Gastrocnemius medialis (tissue), 4 donors: ENCODE measurements around the gene MRPL32. TPM values are rescaled to one million over a fixed set of nuclear protein-coding genes. Genes with fewer than 3 reads are reported as not detected.

ENCODE experiments used
- ATAC-seq, 2 donors: fragments of 150-250 bp; one replicate each; pipeline ENCODE4 v1.9.1; 2016
- DNase-seq, 2 donors: peaks; one replicate each; pipeline ENCODE4 v3.0.0-alpha.2; 2019
- H3K27ac ChIP-seq, 4 donors: fragments of 200-600 bp; sonication (generic); 1 replicate in 1 of 4; 2 replicates in 3 of 4; pipeline ENCODE4 v1.5.1; 2016 to 2018; ENCODE audit warnings: mild to moderate bottlenecking in 2 of 4, moderate library complexity in 1 of 4
- H3K27me3 ChIP-seq, 3 donors: fragments of 200-600 bp; sonication (generic) in 2 of 3; 1 replicate in 1 of 3; 2 replicates in 2 of 3; pipeline versions ENCODE4 v1.5.1 to v1.6.0; 2016 to 2019; ENCODE audit warnings: mild to moderate bottlenecking in 1 of 3, moderate library complexity in 1 of 3
- H3K36me3 ChIP-seq, 2 donors: fragments of 200-600 bp; sonication (generic) in 1 of 2; one replicate each; pipeline ENCODE4 v1.5.1; 2017 to 2018
- H3K4me1 ChIP-seq, 2 donors: fragments of 200-600 bp; sonication (generic) in 1 of 2; one replicate each; pipeline ENCODE4 v1.5.1; 2016 to 2017; ENCODE audit warnings: mild to moderate bottlenecking in 2 of 2
- H3K4me3 ChIP-seq, 4 donors: fragments of 200-600 bp; sonication (generic) in 3 of 4; 1 replicate in 1 of 4; 2 replicates in 3 of 4; pipeline ENCODE4 v1.5.1; 2016 to 2019; ENCODE audit warnings: mild to moderate bottlenecking in 2 of 4
- H3K9me3 ChIP-seq, 3 donors: fragments of 200-600 bp; sonication (generic) in 2 of 3; 1 replicate in 1 of 3; 2 replicates in 2 of 3; pipeline ENCODE4 v1.5.1; 2016 to 2019
- POLR2A ChIP-seq, 2 donors: fragments of 450-650 bp; IDR thresholded peaks; one replicate each; pipeline ENCODE4 v1.6.1; 2017; ENCODE audit warnings: antibody characterized with exemption in 2 of 2, mild to moderate bottlenecking in 2 of 2, moderate library complexity in 2 of 2
- in situ Hi-C, 4 donors: fragments of 200-750 bp; cut with MboI; loops; one replicate each; pipeline versions ENCODE4 v1.15.0 to v1.8.0; 2017; ENCODE audit warnings: low sequenced_read_pairs in 4 of 4
- intact Hi-C: fragments of 100-400 bp; cut with DNase I; formaldehyde crosslinking; loops from one replicate; pipeline ENCODE4 v1.15.1; 2023; ENCODE audit warnings: low total_unique reads
- total RNA-seq, 4 donors: library from RNA; depleted of rRNA; stranded (reverse); fragments of >200 nt; gene quantifications; one replicate each; pipeline versions ENCODE4 v1.1.0 to v1.2.3, GENCODE V29; 2016
- TF ChIP-seq, protein P1 (sequence below), 5 experiments: fragments of 450-650 bp in 3 of 5; fragments of 200-600 bp in 2 of 5; sonication (generic) in 2 of 5; IDR thresholded peaks in 4 of 5; conservative IDR thresholded peaks in 1 of 5; 1 replicate in 4 of 5; 2 replicates in 1 of 5; pipeline ENCODE4 v1.5.1; 2016 to 2019; ENCODE audit warnings: antibody characterized with exemption in 5 of 5, mild to moderate bottlenecking in 3 of 5, moderate library complexity in 3 of 5

Gene MRPL32
- total RNA-seq, 4 donors from 2014 or later: 42.6 to 59.2 (median 56.8) TPM

DNA sequence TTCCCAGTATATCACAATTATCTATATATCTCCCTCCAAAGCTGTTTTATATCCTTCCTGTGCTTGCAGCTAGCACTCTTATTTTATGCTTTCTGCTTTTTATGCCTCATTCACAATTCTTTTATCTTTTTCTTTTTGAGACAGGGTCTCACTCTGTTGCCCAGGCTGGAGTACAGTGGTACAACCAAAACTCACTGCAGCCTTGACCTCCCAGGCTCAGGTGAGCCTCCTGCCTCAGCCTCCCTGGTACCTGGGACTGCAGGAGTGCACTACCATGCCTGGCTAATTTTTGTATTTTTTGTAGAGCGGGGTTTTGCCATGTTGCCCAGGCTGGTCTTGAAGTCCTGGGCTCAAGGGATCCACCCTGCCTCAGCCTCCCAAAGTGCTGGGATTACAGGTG lies 26.0 kb upstream of the MRPL32 start:
- TF ChIP-seq POLR2A (IDR thresholded peaks at IDR 0.05): no peak
- TF ChIP-seq, protein P1, sequence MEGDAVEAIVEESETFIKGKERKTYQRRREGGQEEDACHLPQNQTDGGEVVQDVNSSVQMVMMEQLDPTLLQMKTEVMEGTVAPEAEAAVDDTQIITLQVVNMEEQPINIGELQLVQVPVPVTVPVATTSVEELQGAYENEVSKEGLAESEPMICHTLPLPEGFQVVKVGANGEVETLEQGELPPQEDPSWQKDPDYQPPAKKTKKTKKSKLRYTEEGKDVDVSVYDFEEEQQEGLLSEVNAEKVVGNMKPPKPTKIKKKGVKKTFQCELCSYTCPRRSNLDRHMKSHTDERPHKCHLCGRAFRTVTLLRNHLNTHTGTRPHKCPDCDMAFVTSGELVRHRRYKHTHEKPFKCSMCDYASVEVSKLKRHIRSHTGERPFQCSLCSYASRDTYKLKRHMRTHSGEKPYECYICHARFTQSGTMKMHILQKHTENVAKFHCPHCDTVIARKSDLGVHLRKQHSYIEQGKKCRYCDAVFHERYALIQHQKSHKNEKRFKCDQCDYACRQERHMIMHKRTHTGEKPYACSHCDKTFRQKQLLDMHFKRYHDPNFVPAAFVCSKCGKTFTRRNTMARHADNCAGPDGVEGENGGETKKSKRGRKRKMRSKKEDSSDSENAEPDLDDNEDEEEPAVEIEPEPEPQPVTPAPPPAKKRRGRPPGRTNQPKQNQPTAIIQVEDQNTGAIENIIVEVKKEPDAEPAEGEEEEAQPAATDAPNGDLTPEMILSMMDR (IDR thresholded peaks at IDR 0.05 in 4 of 5, conservative IDR thresholded peaks at IDR 0.05 in 1 of 5): no peak

DNA sequence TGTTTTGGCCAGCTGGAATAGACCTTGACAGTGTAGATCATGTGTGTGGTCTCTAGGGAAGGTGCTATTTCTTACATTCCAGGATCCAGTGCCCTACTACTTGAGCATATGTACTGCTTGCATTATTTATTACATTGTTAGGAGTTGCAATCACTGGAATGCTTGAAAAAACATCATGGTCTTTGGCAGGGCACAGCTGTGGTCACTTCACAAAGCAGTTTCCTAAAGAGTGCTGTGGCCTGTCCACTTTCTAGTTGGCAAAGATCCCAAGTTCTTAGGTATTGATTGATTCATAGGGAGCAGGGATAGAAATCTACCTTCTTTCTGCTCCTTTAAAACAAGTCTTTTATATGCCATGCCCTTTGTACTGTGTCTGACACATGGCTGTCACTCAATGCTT lies 24.9 kb upstream of the MRPL32 start:
- peaks cover 8 to 12% of the 10 kb centered on the region in 2 donors for H3K4me1 ChIP-seq
- no peaks in the 10 kb centered on the region for H3K9me3 ChIP-seq
- TF ChIP-seq, protein P1 (IDR thresholded peaks at IDR 0.05 in 4 of 5, conservative IDR thresholded peaks at IDR 0.05 in 1 of 5): no peak
- intact Hi-C loops (no loop called here), in situ Hi-C loops (no loop called here)
- DNase-seq (no peak), ATAC-seq (no peak)
- no peak overlapping the region for H3K4me3 ChIP-seq
- H3K27ac ChIP-seq: no peak overlapping the region
- H3K27me3 ChIP-seq: no peaks in the 10 kb centered on the region
- H3K36me3 ChIP-seq: no peaks in the 10 kb centered on the region

More for the DNA sequence above, 26.0 kb upstream of the MRPL32 start:
- H3K36me3 ChIP-seq: no peaks in the 10 kb centered on the region
- no peak overlapping the region for H3K4me3 ChIP-seq
- H3K27ac ChIP-seq: no peak overlapping the region
- no peaks in the 10 kb centered on the region for H3K27me3 ChIP-seq
- intact Hi-C loops (no loop called here), in situ Hi-C loops (no loop called here)
- no peak for DNase-seq
- peaks cover 5 to 9% of the 10 kb centered on the region in 2 donors for H3K4me1 ChIP-seq
- no peak for ATAC-seq
- H3K9me3 ChIP-seq: no peaks in the 10 kb centered on the region

DNA sequence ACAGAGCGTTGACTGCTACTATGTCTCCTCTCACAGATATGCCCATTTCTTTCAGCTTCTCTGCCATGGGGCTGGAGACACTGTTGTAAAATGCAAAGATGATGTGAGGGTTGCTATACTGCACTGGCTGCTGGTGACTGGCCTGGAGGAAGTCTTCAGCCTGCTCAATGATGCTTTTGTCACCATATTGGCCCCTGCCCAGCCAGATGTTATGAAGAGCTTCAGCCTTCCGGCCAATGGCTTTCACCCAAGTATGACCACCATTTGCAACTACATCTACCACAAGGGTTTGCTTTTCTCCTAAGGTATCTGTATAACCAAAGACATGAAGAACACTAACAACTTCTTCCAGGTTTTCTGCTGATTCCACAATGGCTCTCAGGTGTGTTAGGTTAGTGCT lies 21.9 kb upstream of the MRPL32 start:
- Histone ChIP-seq H3K36me3 (peaks cover 0 to 4% of the 10 kb centered on the region in 2 donors), H3K4me3 (peak overlapping the region in 1 of 4 donors; percentile 73), H3K27ac (no peak overlapping the region), H3K9me3 (no peaks in the 10 kb centered on the region), H3K4me1 (peaks cover 10 to 16% of the 10 kb centered on the region in 2 donors), H3K27me3 (no peaks in the 10 kb centered on the region)
- no peak for TF ChIP-seq POLR2A (IDR thresholded peaks at IDR 0.05)
- TF ChIP-seq, protein P1 (IDR thresholded peaks at IDR 0.05 in 4 of 5, conservative IDR thresholded peaks at IDR 0.05 in 1 of 5): no peak
- DNase-seq: no peak
- in situ Hi-C loops (no loop called here), intact Hi-C loops (no loop called here)
- ATAC-seq: no peak

DNA sequence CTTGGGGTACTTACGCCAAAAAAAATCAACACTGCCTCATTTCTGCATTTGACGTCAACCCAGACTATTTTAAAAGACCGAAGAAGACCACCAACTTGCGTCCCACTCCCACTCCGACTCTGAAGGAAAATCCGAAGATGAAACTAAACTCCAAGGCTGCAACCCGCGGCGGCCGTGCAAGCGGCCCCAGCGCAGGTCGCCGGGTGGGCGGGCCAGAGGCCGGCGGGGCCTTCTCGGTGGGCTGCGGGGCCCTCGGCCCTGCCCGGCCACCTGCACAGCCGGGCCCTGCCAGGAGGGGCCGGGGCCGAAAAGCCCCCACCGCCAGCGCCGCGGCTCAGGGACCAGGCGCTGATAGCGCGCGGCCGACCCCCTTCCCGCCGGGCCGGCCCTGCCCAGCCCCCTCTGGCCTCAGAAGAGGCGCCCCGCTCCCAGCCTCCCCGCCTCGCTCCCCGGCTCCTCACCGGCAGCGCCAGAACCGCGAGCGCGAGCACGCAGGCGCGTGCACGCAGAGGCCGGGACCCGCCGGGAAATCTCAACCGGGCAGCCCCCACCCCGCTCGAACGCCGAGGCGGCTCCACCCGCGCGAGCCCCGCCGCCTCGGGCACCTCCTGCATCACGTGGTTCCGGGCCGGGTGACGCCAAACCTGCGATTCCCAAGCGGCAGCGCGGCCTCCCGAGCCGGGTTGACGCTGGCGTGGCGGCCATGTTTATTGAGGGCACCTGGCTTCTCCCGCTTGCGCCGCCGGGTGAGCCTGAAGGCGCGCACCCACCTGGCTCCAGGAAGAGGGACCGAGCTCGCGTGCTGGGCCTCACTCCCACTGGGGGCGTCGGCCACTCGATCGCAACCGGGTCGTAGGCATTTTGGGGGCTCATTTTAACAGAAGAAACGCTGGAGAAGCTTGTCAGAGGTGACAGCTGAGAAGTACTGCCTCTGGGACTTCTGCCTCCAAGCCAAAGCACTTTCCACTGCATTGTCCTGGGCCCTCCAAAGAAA lies 20.4 kb upstream of the MRPL32 start, which contains the start of gene C7orf25:
TSS of gene C7orf25 (minus strand) at position 617 of the 994 bp plus-strand sequence. CDS start 1,170 bp downstream, outside the sequence.
- ATAC-seq (peak; percentile 96 to 97), DNase-seq (peak; percentile 93 to 94)
- no peaks in the 10 kb centered on the region for H3K27me3 ChIP-seq
- in situ Hi-C loops (no loop called here), intact Hi-C loops (loop anchor here (1.0 kb wide), 1 partner anchor 21 kb away; the partner anchor contains the start of genes MRPL32 and PSMA2)
- TF ChIP-seq POLR2A (IDR thresholded peaks at IDR 0.05): peak; percentile 38 to 47
- TF ChIP-seq, protein P1 (IDR thresholded peaks at IDR 0.05 in 4 of 5, conservative IDR thresholded peaks at IDR 0.05 in 1 of 5): no peak
- peaks cover 0 to 14% of the 10 kb centered on the region in 2 donors for H3K36me3 ChIP-seq
- H3K27ac ChIP-seq: peak within 1 kb of the TSS; percentile 68 to 86 (median 78)
- peak within 1 kb of the TSS; percentile 65 to 81 (median 71) for H3K4me3 ChIP-seq
- no peaks in the 10 kb centered on the region for H3K9me3 ChIP-seq
- peaks cover 10 to 16% of the 10 kb centered on the region in 2 donors for H3K4me1 ChIP-seq
